Activated naive CD4-positive, alpha-beta T cell treated with anti-CD3 and anti-CD28 coated beads, Interleukin-2, amount 50 U/mL, for 16 hours (primary cell): ENCODE data around the gene CNKSR1.
"Not testable (repeated sequence)": the region's sequence is repeated elsewhere in the genome, so short reads cannot be mapped to it uniquely, and the experiment has no call there.

Source experiments
- DNase-seq: peaks from one replicate; pipeline ENCODE4 v3.0.0-alpha.2; 2020

CNKSR1 gene

GRCh38 chr1:26188477-26188876, 11.2 kb downstream of the CNKSR1 start:
- DNase-seq, result no peak

- DNase-seq, result no peak
These were observed 12.0 kb downstream of the CNKSR1 start for GRCh38 chr1:26189331-26189730.

GRCh38 chr1:26189751-26190275, 12.5 kb downstream of the CNKSR1 start:
- no peak for DNase-seq

GRCh38 chr1:26190373-26190987, 13.2 kb downstream of the CNKSR1 start, which contains the start of gene CATSPER4:
CATSPER4 (plus strand) TSS chr1:26190602; CDS start chr1:26190628, 26 bp downstream.
- no peak for DNase-seq

GRCh38 chr1:26191739-26192138, 14.4 kb downstream of the CNKSR1 start:
- no peak for DNase-seq

- DNase-seq, result no peak
These were observed 18.5 kb downstream of the CNKSR1 start for GRCh38 chr1:26195805-26196204.

- DNase-seq, result no peak
These were observed 20.0 kb downstream of the CNKSR1 start for GRCh38 chr1:26197301-26197700.

- DNase-seq, result no peak
These were observed 20.5 kb downstream of the CNKSR1 start for GRCh38 chr1:26197813-26198212.

GRCh38 chr1:26200413-26200812, 23.1 kb downstream of the CNKSR1 start:
- no peak for DNase-seq

GRCh38 chr1:26203642-26204318, 26.5 kb downstream of the CNKSR1 start:
- no peak for DNase-seq

- no peak for DNase-seq
These were observed 33.0 kb downstream of the CNKSR1 start for GRCh38 chr1:26210147-26210870.

GRCh38 chr1:26212726-26213125, 35.4 kb downstream of the CNKSR1 start:
- no peak for DNase-seq

GRCh38 chr1:26213335-26213905, 36.1 kb downstream of the CNKSR1 start:
- no peak for DNase-seq

- DNase-seq, result no peak
These were observed 38.0 kb downstream of the CNKSR1 start for GRCh38 chr1:26215246-26215645.

- no peak for DNase-seq
These were observed 41.7 kb downstream of the CNKSR1 start for GRCh38 chr1:26218906-26219494.

- no peak for DNase-seq
These were observed 43.1 kb downstream of the CNKSR1 start for GRCh38 chr1:26220199-26220912.

- no peak for DNase-seq
These were observed 43.8 kb downstream of the CNKSR1 start for GRCh38 chr1:26221094-26221493.

- DNase-seq, result no peak
These were observed 47.3 kb downstream of the CNKSR1 start for GRCh38 chr1:26224606-26225005.

- peak; percentile 56 for DNase-seq
These were observed 47.9 kb downstream of the CNKSR1 start for GRCh38 chr1:26225033-26225831.

- DNase-seq, result not testable (repeated sequence)
These were observed 53.4 kb downstream of the CNKSR1 start for GRCh38 chr1:26230682-26231081.

GRCh38 chr1:26233903-26234643, 56.8 kb downstream of the CNKSR1 start, which contains the start of gene CEP85:
CEP85 (plus strand) TSS chr1:26234200; CDS start chr1:26239784, 5,584 bp downstream.
- DNase-seq, result peak; percentile 98
